ENCODE data around the gene HACE1. TPM values are rescaled to one million over a fixed set of nuclear protein-coding genes. Genes with fewer than 3 reads are reported as not detected.

Gene HACE1
- total RNA-seq, 1 donor from 2014 or later, result 18.2 TPM

GRCh38 chr6:104705095-104705707 is 154.5 kb downstream of the HACE1 start:
- TF ChIP-seq CTCF (IDR thresholded peaks at IDR 0.05), result no peak
- peaks cover 8% of the 10 kb centered on the region for H3K9me3 Mint-ChIP-seq (ENCODE audit: low read depth)
- no peak for DNase-seq (ENCODE audit: low spot score)
- no peaks in the 10 kb centered on the region for H3K27me3 Mint-ChIP-seq (ENCODE audit: low read depth)
- peak overlapping the region; percentile 76 for H3K27ac Mint-ChIP-seq (ENCODE audit: unreplicated experiment)
- peaks cover 32% of the 10 kb centered on the region for H3K4me1 Mint-ChIP-seq (ENCODE audit: low read depth)
- H3K36me3 Mint-ChIP-seq (ENCODE audit: low read depth), result peaks cover 3% of the 10 kb centered on the region
- H3K4me3 Mint-ChIP-seq (ENCODE audit: unreplicated experiment), result no peak overlapping the region

- no peak overlapping the region for H3K27ac Mint-ChIP-seq (ENCODE audit: unreplicated experiment)
- H3K36me3 Mint-ChIP-seq (ENCODE audit: low read depth), result peaks cover 2% of the 10 kb centered on the region
- H3K9me3 Mint-ChIP-seq (ENCODE audit: low read depth), result peaks cover 4% of the 10 kb centered on the region
- no peak for TF ChIP-seq CTCF (IDR thresholded peaks at IDR 0.05)
- H3K4me1 Mint-ChIP-seq (ENCODE audit: low read depth), result peaks cover 28% of the 10 kb centered on the region
- no peak overlapping the region for H3K4me3 Mint-ChIP-seq (ENCODE audit: unreplicated experiment)
- no peaks in the 10 kb centered on the region for H3K27me3 Mint-ChIP-seq (ENCODE audit: low read depth)
- DNase-seq (ENCODE audit: low spot score), result no peak
Observed at GRCh38 chr6:104704191-104704590, 155.5 kb downstream of the HACE1 start.

GRCh38 chr6:104702126-104702841 is 157.4 kb downstream of the HACE1 start:
- peaks cover 2% of the 10 kb centered on the region for H3K36me3 Mint-ChIP-seq (ENCODE audit: low read depth)
- no peak for TF ChIP-seq CTCF (IDR thresholded peaks at IDR 0.05)
- peaks cover 28% of the 10 kb centered on the region for H3K4me1 Mint-ChIP-seq (ENCODE audit: low read depth)
- peaks cover 4% of the 10 kb centered on the region for H3K9me3 Mint-ChIP-seq (ENCODE audit: low read depth)
- H3K27ac Mint-ChIP-seq (ENCODE audit: unreplicated experiment), result no peak overlapping the region
- DNase-seq (ENCODE audit: low spot score), result no peak
- H3K4me3 Mint-ChIP-seq (ENCODE audit: unreplicated experiment), result no peak overlapping the region
- H3K27me3 Mint-ChIP-seq (ENCODE audit: low read depth), result no peaks in the 10 kb centered on the region

- Mint-ChIP-seq H3K4me1 (ENCODE audit: low read depth) (peaks cover 26% of the 10 kb centered on the region), H3K9me3 (ENCODE audit: low read depth) (no peaks in the 10 kb centered on the region), H3K27me3 (ENCODE audit: low read depth) (no peaks in the 10 kb centered on the region), H3K27ac (ENCODE audit: unreplicated experiment) (no peak overlapping the region), H3K36me3 (ENCODE audit: low read depth) (no peaks in the 10 kb centered on the region), H3K4me3 (ENCODE audit: unreplicated experiment) (no peak overlapping the region)
- DNase-seq (ENCODE audit: low spot score), result no peak
- no peak for TF ChIP-seq CTCF (IDR thresholded peaks at IDR 0.05)
Observed at GRCh38 chr6:104700371-104701185, 159.1 kb downstream of the HACE1 start.

GRCh38 chr6:104699593-104700329 is 160.0 kb downstream of the HACE1 start:
- no peaks in the 10 kb centered on the region for H3K27me3 Mint-ChIP-seq (ENCODE audit: low read depth)
- H3K36me3 Mint-ChIP-seq (ENCODE audit: low read depth), result no peaks in the 10 kb centered on the region
- peaks cover 17% of the 10 kb centered on the region for H3K4me1 Mint-ChIP-seq (ENCODE audit: low read depth)
- H3K4me3 Mint-ChIP-seq (ENCODE audit: unreplicated experiment), result no peak overlapping the region
- no peak for TF ChIP-seq CTCF (IDR thresholded peaks at IDR 0.05)
- H3K9me3 Mint-ChIP-seq (ENCODE audit: low read depth), result no peaks in the 10 kb centered on the region
- no peak for DNase-seq (ENCODE audit: low spot score)
- no peak overlapping the region for H3K27ac Mint-ChIP-seq (ENCODE audit: unreplicated experiment)

Measured in chondrocyte (in vitro differentiated cells).